ENCODE results near the gene CREB3L1.

The CREB3L1 gene

DNA sequence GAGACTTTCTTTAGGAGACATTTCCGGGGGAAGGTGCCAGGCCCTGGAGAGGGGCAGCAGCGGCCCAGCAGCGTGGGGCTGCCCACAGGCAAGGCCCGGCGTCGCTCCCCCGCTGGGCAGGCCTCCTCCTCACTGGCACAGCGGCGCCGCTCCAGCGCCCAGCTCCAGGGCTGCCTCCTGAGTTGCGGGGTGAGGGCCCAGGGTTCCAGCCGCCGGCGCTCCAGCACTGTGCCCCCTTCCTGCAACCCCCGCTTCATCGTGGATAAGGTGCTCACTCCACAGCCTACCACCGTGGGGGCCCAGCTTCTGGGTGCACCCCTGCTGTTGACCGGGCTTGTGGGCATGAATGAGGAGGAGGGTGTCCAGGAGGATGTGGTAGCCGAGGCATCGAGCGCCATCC lies 88.8 kb downstream of the CREB3L1 start:
- no peak for DNase-seq (ENCODE audit: low read depth in 2 of 2)

- no peak for DNase-seq (ENCODE audit: low read depth in 2 of 2)
Observed at GRCh38 chr11:46366661-46367161, 89.2 kb downstream of the CREB3L1 start.

DNA sequence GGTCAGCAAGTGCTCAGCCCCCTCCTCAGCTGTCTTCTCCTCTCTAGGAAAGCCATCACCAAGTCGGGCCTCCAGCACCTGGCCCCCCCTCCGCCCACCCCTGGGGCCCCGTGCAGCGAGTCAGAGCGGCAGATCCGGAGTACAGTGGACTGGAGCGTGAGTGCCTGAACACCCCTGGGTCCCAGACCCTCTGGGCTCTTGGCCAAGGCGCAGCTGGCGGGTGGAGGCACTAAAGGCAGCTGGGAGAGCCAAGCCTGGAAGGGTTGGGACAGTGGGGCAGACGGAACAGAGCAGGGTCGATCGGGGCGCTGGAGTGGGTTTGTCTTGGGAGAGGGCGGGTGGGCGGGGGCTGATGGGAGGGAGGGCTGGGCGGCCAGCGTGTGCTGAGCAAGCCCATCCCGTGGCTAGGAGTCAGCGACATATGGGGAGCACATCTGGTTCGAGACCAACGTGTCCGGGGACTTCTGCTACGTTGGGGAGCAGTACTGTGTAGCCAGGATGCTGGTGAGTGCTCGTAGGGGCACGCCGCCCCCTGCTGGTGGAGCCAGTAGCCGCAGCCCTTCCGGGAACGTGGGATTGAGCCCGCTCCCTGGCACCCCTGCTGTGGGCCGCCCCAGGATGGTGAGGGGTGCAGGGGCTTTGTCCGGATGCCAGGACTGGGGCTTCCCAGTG lies 89.9 kb downstream of the CREB3L1 start:
- no peak for DNase-seq (ENCODE audit: low read depth in 2 of 2)

- DNase-seq (ENCODE audit: low read depth in 2 of 2) = no peak
Observed at GRCh38 chr11:46367916-46368267, 90.4 kb downstream of the CREB3L1 start.

DNA sequence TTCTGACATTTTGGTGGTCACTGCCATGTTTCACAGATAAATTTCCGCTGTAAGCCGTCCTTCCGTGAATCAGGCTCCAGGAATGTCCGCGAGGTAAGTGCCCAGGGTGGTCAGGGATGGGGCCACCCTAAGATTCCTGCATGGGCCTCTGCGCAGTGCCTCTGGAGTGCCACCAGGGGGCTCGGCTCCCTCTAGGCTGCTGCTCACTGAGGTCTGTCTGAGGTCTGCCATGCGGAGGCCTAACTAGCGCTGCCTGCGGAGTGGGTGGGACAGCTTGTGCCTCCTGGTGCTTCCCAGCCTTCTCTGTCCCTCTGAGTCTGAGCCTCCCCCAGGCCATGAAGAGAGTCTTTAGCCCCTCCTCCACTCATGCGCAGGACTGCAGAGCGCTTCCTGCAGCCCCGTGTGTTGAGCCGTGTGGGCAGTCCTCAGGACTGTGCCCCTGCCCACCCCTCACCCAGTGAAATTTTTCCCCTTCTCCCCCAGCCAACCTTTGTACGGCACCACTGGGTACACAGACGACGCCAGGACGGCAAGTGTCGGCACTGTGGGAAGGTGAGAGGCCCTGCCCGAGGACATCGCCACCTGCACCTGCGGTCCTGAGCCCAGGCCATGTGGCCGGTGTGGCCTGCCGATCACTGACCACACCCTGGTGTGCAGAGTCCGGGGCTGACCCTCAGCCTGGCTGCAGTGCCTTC lies 92.1 kb downstream of the CREB3L1 start:
- no peak for DNase-seq (ENCODE audit: low read depth in 2 of 2)

DNA sequence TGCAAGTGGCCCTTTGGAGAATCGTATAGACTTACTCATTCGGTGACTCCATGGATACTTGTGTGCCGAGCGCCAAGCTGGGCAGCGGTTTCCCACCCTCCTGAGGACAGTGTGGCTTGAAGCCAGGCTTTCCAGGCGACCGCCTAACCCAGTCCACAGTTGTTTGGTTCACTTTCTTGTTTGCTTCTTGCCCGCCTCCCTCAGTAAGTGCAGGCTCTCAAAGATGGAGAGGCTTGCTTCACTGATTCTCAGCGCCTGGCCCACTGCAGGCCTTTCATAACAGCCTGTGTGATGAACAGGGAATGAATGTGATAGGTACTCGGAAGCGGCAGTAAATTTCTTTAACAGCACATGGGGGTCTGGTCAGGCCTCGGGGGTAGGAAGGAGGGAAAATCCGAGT lies 92.8 kb downstream of the CREB3L1 start:
- DNase-seq (ENCODE audit: low read depth in 2 of 2) = no peak

Data from fibroblast of skin of left quadriceps (primary cell).